HAP-1 (cell line): ENCODE results near the gene BRIP1.
"Not testable (repeated sequence)": the region's sequence is repeated elsewhere in the genome, so short reads cannot be mapped to it uniquely, and the experiment has no call there.

Experiments
- DNase-seq, 2 experiments: peaks; one replicate each; pipeline ENCODE4 v3.0.0-alpha.2; 2016 to 2020; ENCODE audit warnings: low spot score in 2 of 2
- H3K27me3 ChIP-seq: fragments of 250-450 bp; sonication (Bioruptor Pico); 2 replicates; pipeline ENCODE4 v1.5.1; 2020; ENCODE audit warnings: low read depth, mild to moderate bottlenecking, moderate library complexity
- H3K36me3 ChIP-seq: fragments of 250-450 bp; sonication (Bioruptor Pico); replicated peaks from 2 replicates; pipeline ENCODE4 v1.5.1; 2020; ENCODE audit warnings: mild to moderate bottlenecking
- H3K4me1 ChIP-seq: fragments of 250-450 bp; sonication (Bioruptor Pico); 2 replicates; pipeline ENCODE4 v1.5.1; 2020; ENCODE audit warnings: mild to moderate bottlenecking
- H3K4me3 ChIP-seq: fragments of 250-450 bp; sonication (Bioruptor Pico); 2 replicates; pipeline ENCODE4 v1.5.1; 2020; ENCODE audit warnings: mild to moderate bottlenecking, moderate library complexity
- H3K9me3 ChIP-seq: fragments of 250-450 bp; sonication (Bioruptor Pico); 2 replicates; pipeline ENCODE4 v1.5.1; 2020; ENCODE audit warnings: mild to moderate bottlenecking, moderate library complexity
- in situ Hi-C: fragments of 300-500 bp; cut with MboI; formaldehyde crosslinking; loops from 3 replicates; pipeline ENCODE4 v1.14.3; 2020; ENCODE audit warnings: low sequenced_read_pairs, inconsistent platforms, mixed read lengths

The BRIP1 gene

DNA sequence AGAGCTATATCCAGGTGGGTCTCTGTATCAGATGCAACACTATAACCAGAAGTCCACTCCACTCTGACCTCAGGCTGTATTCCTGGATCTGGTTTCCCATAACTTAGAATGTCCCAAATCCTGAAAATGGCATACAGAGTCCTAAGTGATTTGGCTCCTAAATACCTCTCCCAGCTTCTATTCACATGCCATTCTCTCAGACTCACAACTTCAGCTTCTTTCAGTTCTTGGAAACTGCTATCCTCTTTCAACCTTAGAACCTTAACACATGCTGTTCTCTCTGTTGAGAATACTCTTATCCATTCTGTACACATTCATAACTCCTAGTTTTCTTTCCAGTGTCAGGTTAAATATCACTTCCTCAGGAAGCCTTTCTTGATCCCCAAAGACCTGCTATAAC, 132.0 kb downstream of the BRIP1 start:
- Histone ChIP-seq H3K9me3 (no peaks in the 10 kb centered on the region), H3K4me1 (peaks cover 4% of the 10 kb centered on the region), H3K4me3 (no peak overlapping the region), H3K36me3 (no peaks in the 10 kb centered on the region), H3K27me3 (no peaks in the 10 kb centered on the region)
- in situ Hi-C loops: no loop called here
- no peak for DNase-seq

DNA sequence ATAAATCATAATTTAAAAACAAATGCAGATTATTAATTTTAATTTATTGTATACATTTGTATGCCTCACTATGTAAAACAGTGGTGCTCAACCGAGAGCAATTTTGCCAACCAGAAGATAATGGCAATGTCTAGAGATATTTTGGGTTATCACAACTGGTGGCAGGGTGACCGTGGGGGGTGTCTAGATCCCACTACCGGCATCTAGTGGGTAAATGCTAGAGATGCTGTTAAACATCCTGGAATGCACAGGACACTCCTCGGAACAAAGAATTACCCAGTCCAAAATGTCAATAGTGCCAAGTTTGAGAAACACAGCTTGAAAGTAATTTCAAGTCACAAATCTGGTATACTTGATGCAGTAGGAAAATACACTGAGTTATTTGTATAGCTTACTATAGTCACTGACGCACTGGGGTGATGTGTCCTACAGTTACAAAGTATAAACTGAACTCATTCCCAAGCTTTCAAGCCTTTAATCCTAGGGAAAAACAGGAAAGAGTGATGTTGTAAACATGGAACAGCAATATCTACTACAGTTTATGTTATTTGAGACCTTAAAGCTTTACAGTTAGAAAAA, 133.5 kb downstream of the BRIP1 start:
- in situ Hi-C loops: no loop called here
- no peaks in the 10 kb centered on the region for H3K27me3 ChIP-seq
- no peaks in the 10 kb centered on the region for H3K36me3 ChIP-seq
- no peak overlapping the region for H3K4me3 ChIP-seq
- no peaks in the 10 kb centered on the region for H3K9me3 ChIP-seq
- peaks cover 4% of the 10 kb centered on the region for H3K4me1 ChIP-seq
- DNase-seq: no peak

DNA sequence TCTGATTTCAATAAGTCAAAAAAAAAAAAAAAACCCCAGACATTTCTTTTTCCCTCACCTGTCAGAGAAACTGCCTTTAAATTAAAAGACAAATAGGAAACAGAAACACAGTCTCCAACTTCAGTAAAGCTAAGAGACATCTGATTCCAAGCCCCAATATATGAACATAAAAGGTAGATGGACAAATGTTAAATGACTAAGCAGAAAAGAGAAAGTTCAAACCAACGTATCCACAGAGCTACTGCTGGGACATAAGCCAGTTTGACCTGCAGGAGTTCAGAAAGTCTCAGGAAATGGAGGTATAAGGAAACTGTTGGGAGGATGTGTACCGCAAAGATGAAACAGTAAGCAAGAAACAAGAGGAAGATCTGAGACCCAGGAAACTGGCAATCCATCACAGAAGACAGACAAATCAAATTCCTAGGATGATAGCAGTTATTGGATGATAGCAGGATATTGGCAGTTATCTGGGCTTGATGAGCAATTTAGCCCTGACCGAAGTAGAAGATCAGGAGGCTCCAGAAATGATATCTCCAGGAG, 135.0 kb downstream of the BRIP1 start:
- no peak overlapping the region for H3K4me3 ChIP-seq
- H3K36me3 ChIP-seq: no peaks in the 10 kb centered on the region
- no peak for DNase-seq
- in situ Hi-C loops: no loop called here
- peaks cover 3% of the 10 kb centered on the region for H3K4me1 ChIP-seq
- H3K9me3 ChIP-seq: no peaks in the 10 kb centered on the region
- no peaks in the 10 kb centered on the region for H3K27me3 ChIP-seq

DNA sequence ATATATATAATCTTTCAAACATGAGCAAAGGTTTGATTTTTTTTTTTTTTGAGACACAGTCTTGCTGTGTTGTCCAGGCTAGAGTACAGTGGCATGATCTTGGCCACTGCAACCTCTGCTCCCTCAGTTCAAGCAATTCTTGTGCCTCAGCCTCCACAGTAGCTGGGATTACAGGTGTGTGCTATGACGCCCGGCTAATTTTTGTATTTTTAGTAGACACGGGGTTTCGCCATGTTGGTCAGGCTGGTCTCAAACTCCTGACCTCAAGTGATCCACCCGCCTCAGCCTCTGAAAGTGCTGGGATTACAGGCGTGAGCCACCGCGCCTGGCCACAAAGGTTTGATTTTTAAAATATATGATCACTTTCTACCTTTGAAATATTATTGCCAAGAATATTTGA, 135.5 kb downstream of the BRIP1 start:
- H3K4me1 ChIP-seq, DNase-seq, H3K9me3 ChIP-seq, H3K4me3 ChIP-seq, in situ Hi-C loops, H3K36me3 ChIP-seq, H3K27me3 ChIP-seq: not testable (repeated sequence)

DNA sequence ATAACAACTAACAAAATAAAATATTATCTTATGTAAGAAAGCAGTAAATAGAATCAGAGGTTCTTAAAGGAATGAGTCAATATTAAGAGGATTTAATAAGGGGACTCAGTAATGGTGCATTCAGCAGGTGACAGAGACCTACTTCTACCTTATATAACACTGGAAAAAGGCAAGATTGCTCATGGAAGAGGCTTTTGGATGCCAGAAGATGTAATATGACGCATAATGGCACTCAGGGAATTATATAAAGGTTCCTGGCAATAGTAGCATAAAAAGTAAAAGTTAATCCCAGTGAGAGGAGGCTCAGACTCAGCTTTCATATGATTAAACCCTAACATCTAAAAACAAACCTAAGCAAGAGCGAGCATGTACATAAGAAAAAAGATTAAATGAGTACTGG, 136.4 kb downstream of the BRIP1 start:
- Histone ChIP-seq H3K36me3 (no peaks in the 10 kb centered on the region), H3K27me3 (no peaks in the 10 kb centered on the region), H3K4me1 (no peaks in the 10 kb centered on the region), H3K4me3 (no peak overlapping the region), H3K9me3 (no peaks in the 10 kb centered on the region)
- DNase-seq: no peak
- in situ Hi-C loops: no loop called here

DNA sequence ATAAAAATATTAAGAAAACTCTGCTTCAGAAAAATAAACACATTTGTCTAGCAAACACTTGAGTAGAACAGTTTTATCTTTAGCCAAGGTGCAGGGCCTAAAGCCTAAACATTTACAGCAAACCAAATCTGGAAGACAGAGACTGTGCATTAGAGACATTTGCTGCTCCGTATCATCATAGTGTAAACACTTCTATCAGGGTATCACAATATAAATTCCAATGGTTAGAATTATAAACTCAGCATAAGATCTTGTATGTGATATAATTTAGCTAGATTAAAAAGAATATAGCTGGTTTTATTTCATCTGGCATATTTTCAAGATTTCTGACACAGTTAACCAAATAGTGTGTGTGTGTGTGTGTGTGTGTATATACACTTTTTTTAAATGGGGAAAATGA, 138.6 kb downstream of the BRIP1 start:
- in situ Hi-C loops: no loop called here
- no peaks in the 10 kb centered on the region for H3K36me3 ChIP-seq
- H3K9me3 ChIP-seq: no peaks in the 10 kb centered on the region
- no peaks in the 10 kb centered on the region for H3K4me1 ChIP-seq
- H3K4me3 ChIP-seq: no peak overlapping the region
- no peak for DNase-seq
- H3K27me3 ChIP-seq: no peaks in the 10 kb centered on the region

DNA sequence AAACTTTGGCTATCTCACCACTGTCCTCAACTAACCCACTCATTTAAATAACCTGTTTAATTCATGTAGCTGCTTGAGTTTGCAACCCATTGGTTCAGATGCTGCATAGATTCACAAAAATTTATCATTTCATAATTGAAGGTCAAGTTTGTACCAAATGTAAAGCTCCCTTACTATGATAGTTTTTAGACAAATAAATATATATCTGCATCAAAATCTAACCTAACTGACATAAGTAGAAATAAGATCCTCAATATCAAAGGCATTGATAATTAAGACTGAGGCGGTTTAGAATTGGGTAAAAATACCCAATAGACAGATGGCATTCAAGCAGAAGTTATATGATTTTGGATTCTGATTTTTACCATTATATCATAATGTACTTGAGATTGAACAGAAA, 139.4 kb downstream of the BRIP1 start:
- DNase-seq: no peak

DNA sequence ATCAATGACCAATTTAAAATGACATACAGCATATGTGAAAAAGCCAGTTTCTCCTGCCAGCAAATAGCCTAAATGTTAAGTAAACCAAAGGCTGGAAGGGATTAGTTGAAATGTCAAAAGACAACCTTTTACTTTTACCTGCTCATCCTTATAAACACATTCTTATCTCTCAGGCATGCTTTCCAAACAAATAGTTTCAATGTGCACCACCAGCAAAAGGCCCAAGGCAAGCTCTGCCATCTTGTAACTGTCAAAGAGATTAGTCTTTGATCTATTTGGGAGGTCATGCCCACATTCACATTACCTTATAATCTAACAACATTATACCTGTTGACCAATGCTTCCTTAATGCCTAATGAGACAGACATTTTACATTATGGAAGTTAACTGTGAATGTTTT, 140.1 kb downstream of the BRIP1 start:
- in situ Hi-C loops: no loop called here
- no peaks in the 10 kb centered on the region for H3K27me3 ChIP-seq
- H3K4me3 ChIP-seq: no peak overlapping the region
- H3K36me3 ChIP-seq: no peaks in the 10 kb centered on the region
- H3K9me3 ChIP-seq: no peaks in the 10 kb centered on the region
- no peak for DNase-seq
- no peaks in the 10 kb centered on the region for H3K4me1 ChIP-seq

More for the DNA sequence above, 139.4 kb downstream of the BRIP1 start:
- H3K4me1 ChIP-seq: no peaks in the 10 kb centered on the region
- H3K36me3 ChIP-seq: no peaks in the 10 kb centered on the region
- no peaks in the 10 kb centered on the region for H3K27me3 ChIP-seq
- in situ Hi-C loops: no loop called here
- no peaks in the 10 kb centered on the region for H3K9me3 ChIP-seq
- H3K4me3 ChIP-seq: no peak overlapping the region

DNA sequence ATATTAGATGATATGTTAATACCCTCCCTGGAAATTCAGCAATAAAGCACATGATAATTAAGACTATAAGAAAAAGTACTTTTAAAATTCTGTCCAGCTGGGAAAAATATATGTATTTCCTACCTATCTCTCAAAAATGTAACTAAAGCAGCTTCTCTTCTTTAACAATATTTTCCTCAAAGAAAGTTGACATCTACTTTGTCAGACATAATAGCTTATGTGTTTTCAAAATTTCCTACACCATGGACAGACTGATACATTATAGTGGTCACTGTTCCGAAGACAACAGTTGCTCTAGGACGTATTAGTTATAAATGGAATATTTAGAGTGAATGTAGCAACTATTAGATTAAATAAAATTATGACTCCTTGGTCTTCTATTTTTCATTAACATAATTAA, 140.9 kb downstream of the BRIP1 start:
- no peaks in the 10 kb centered on the region for H3K4me1 ChIP-seq
- no peak overlapping the region for H3K4me3 ChIP-seq
- H3K36me3 ChIP-seq: no peaks in the 10 kb centered on the region
- in situ Hi-C loops: no loop called here
- H3K27me3 ChIP-seq: no peaks in the 10 kb centered on the region
- H3K9me3 ChIP-seq: no peaks in the 10 kb centered on the region; the same call in 1 of the 2 replicates
- no peak for DNase-seq

DNA sequence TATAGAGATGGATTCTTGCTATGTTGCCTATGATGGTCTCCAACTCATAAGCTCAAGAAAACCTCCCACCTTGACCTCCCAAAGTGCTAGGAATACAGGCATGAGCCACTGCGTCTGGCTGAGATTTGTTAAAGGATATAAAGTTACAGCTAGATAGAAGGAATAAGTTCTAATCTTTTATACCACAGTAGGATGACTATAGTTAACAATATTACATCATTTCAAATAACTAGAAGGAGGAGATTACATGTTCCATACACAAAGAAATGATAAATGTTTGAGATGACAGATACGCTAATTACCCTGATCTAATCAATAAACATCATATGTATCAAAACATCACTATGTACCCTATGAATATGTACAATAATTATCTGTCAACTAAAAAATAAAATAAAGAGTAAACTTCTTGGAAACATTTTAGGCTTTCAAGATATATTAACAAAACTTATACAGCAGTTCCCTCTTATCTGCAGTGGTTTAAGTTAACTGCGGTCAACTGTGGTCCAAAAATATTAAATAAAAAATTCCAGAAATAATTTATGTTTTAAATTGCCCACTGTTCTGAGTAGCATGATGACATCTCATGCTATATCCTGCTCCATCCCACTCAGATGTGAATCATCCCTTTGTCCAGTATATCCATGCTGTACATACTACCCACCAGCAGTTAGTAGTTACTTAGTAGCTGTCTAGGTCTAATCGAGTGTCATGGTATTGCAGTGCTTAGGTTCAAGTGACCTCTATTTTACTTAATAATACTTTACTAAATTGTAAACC, 143.1 kb downstream of the BRIP1 start:
- Histone ChIP-seq H3K36me3 (peaks cover 5% of the 10 kb centered on the region; the same call in 1 of the 2 replicates), H3K9me3 (peaks cover 4% of the 10 kb centered on the region; the same call in 1 of the 2 replicates), H3K4me3 (no peak overlapping the region), H3K4me1 (no peaks in the 10 kb centered on the region), H3K27me3 (no peaks in the 10 kb centered on the region)
- no peak for DNase-seq
- in situ Hi-C loops: no loop called here

DNA sequence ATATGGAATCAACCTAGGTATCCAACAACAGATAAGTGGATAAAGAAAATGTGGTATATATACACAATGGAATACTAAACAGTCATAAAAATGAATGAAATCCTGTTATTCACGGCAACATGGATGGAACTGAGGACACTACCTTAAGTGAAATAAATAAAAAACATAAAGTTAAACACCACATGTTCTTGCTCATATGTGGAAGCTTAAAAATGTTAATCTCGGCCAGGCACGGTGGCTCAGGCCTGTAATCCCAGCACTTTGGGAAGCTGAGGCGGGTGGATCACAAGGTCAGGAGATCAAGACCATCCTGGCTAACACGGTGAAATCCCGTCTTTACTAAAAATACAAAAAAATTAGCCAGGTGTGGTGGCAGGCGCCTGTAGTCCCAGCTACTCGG, 144.1 kb downstream of the BRIP1 start:
- not testable (repeated sequence) for H3K9me3 ChIP-seq

DNA sequence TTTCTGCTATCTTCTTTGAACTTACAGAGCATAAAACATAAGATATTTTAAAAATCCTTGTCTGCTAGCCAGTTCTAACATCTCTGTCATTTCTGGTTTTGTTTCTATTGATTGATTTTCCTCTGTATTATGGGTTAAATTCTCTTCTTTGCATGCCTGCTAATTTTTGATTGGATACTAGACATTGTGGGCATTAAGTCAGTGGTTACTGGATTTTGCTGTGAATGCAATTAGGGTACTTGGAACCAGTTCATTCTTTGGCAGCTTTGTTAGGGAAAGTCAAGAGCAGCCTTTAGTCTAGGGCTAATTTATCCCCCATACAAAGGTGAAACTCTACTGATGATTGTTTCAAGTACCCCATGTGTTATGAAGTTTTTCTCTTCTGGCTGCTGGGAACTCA, 145.3 kb downstream of the BRIP1 start:
- DNase-seq: no peak

More for the DNA sequence above, 144.1 kb downstream of the BRIP1 start:
- H3K27me3 ChIP-seq, H3K4me1 ChIP-seq, DNase-seq, in situ Hi-C loops, H3K4me3 ChIP-seq, H3K36me3 ChIP-seq: not testable (repeated sequence)

DNA sequence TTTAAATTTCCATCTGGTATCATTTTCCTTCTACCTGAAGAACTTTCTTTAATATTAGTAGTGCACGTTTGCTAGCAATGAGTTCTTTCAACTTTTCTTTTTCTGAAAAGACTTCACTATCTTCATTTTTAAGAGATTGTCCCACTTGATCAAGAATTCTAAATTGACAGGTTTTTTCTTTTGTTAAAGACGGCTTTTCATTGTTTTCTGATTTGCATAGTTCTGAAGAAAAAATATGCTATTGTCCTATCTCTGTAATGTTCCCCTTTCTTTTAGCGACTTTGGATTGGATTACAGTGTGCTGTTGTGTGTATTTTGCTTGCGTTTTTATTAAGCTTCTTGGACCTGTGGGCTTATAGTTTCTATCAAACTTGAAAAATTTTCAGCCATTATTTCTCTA, 146.0 kb downstream of the BRIP1 start:
- Histone ChIP-seq H3K4me1 (no peaks in the 10 kb centered on the region), H3K4me3 (no peak overlapping the region), H3K27me3 (no peaks in the 10 kb centered on the region), H3K9me3 (peaks cover 4% of the 10 kb centered on the region; the same call in 1 of the 2 replicates), H3K36me3 (peaks cover 5% of the 10 kb centered on the region; the same call in 1 of the 2 replicates)
- no peak for DNase-seq
- in situ Hi-C loops: no loop called here

More for the DNA sequence above, 145.3 kb downstream of the BRIP1 start:
- H3K27me3 ChIP-seq: no peaks in the 10 kb centered on the region
- peaks cover 4% of the 10 kb centered on the region; the same call in 1 of the 2 replicates for H3K9me3 ChIP-seq
- no peaks in the 10 kb centered on the region for H3K4me1 ChIP-seq
- in situ Hi-C loops: no loop called here
- H3K4me3 ChIP-seq: no peak overlapping the region
- peaks cover 5% of the 10 kb centered on the region; the same call in 1 of the 2 replicates for H3K36me3 ChIP-seq

DNA sequence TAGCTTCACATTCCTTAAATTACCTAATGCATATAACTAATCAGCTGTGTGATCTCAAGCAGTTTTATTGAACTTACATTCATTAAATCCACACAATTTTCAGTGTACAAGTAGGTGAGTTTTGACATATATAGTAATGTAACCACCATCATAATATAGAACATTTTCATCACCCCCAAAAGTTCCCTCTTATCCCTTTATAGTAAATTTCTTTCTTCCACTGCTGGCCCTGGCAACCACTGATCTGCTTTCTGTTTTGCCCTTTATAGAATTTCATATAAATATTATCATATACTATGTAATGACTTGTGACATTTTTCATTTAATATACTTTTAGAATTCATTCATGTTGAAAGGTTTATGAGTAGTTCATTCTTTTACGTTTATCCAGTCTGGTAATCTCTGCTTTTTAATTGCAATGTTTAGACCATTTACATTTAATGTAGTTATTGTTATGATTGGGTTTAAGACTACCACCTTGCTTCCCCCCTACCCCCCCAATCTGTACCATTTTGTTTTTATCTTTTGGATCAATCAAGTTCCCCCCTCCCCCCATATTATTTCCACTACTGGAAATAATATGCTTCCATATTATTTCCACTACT, 147.0 kb downstream of the BRIP1 start:
- Histone ChIP-seq H3K27me3 (no peaks in the 10 kb centered on the region), H3K9me3 (peaks cover 4% of the 10 kb centered on the region; the same call in 1 of the 2 replicates), H3K4me1 (no peaks in the 10 kb centered on the region), H3K36me3 (peaks cover 5% of the 10 kb centered on the region; the same call in 1 of the 2 replicates), H3K4me3 (no peak overlapping the region)
- DNase-seq: no peak
- in situ Hi-C loops: no loop called here
